ENCODE results near the gene VAV1. TPM values are rescaled to one million over a fixed set of nuclear protein-coding genes. Genes with fewer than 3 reads are reported as not detected.

VAV1 gene
- total and polyA plus RNA-seq, 2 of the 13 experiments (the other 11 are each of a cell fraction or from before 2014, with no cell fraction given), result not detected

DNA sequence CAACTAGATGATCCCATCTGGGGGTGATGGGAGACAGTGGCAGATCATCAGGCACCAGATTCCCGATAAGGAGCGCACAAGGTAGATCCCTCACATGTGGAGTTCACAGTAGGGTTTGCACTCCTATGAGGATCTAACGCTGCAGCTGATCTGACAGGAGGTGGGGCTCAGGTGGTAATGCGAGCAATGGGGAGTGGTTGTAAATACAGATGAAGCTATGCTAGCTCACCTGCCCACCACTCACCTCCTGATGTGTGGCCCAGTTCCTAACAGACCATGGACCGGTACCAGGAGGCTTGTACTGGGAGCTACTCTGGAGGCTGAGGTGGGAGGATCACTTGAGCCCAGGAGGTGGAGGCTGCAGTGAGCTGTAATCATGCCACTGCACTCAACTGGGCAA, 34.8 kb downstream of the VAV1 start:
- ATAC-seq, result no peak
- no peaks in the 10 kb centered on the region for H3K9me3 ChIP-seq (ENCODE audit: low read length)
- no peak overlapping the region for H3K4me3 ChIP-seq (replicated peaks in 1 of 3; ENCODE audit: insufficient read depth in 1 of 3, low read depth in 2 of 3, low read length in 3 of 3)
- no TSS peak for BruUV-seq (replicated peaks)
- H3K79me2 ChIP-seq (ENCODE audit: insufficient read depth, low read length), result no peaks in the 10 kb centered on the region
- no peak overlapping the region for H3K9ac ChIP-seq (ENCODE audit: insufficient read depth, low read depth, low read length)
- no peak for FAIRE-seq
- CTCF ChIA-PET (ENCODE audit: low intra/inter-chr PET ratio, low total read pairs), result no interaction called here
- H3K27me3 ChIP-seq (ENCODE audit: control insufficient read depth in 1 of 2, insufficient read depth in 2 of 2, low read length in 2 of 2), result peaks cover 0 to 12% of the 10 kb centered on the region in 2 experiments; a peak in 3 of 5 replicates
- no peak overlapping the region for H3K27ac ChIP-seq (ENCODE audit: extremely low read length, insufficient read depth, low read length)
- H3K36me3 ChIP-seq (replicated peaks in 1 of 2; ENCODE audit: control insufficient read depth in 1 of 2, insufficient read depth in 2 of 2, low read length in 2 of 2), result no peaks in the 10 kb centered on the region
- TF ChIP-seq RBAK (CRISPR knock-in tag; IDR thresholded peaks at IDR 0.05) (no peak), NR2F2 (IDR thresholded peaks at IDR 0.05; ENCODE audit: borderline replicate concordance, low read depth) (no peak), SP2 (CRISPR knock-in tag; IDR thresholded peaks at IDR 0.05) (no peak), ZMAT3 (CRISPR knock-in tag; conservative IDR thresholded peaks at IDR 0.05) (no peak), BCL3 (CRISPR knock-in tag; IDR thresholded peaks at IDR 0.05) (no peak)
- TF ChIP-seq, protein P1, sequence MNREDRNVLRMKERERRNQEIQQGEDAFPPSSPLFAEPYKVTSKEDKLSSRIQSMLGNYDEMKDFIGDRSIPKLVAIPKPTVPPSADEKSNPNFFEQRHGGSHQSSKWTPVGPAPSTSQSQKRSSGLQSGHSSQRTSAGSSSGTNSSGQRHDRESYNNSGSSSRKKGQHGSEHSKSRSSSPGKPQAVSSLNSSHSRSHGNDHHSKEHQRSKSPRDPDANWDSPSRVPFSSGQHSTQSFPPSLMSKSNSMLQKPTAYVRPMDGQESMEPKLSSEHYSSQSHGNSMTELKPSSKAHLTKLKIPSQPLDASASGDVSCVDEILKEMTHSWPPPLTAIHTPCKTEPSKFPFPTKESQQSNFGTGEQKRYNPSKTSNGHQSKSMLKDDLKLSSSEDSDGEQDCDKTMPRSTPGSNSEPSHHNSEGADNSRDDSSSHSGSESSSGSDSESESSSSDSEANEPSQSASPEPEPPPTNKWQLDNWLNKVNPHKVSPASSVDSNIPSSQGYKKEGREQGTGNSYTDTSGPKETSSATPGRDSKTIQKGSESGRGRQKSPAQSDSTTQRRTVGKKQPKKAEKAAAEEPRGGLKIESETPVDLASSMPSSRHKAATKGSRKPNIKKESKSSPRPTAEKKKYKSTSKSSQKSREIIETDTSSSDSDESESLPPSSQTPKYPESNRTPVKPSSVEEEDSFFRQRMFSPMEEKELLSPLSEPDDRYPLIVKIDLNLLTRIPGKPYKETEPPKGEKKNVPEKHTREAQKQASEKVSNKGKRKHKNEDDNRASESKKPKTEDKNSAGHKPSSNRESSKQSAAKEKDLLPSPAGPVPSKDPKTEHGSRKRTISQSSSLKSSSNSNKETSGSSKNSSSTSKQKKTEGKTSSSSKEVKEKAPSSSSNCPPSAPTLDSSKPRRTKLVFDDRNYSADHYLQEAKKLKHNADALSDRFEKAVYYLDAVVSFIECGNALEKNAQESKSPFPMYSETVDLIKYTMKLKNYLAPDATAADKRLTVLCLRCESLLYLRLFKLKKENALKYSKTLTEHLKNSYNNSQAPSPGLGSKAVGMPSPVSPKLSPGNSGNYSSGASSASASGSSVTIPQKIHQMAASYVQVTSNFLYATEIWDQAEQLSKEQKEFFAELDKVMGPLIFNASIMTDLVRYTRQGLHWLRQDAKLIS (CRISPR knock-in tag; IDR thresholded peaks at IDR 0.05), result no peak
- WGBS (ENCODE audit: low lambda C conversion rate), result 33% methylated on average over 4 of the region's 5 CpGs
- intact Hi-C loops (cut with micrococcal nuclease; ENCODE audit: unreplicated experiment) (no loop called here), in situ Hi-C loops (cut with HindIII; ENCODE audit: extremely low pct_ligation_motif_present, low pct_unique_long_range_greater_than_20kb) (no loop called here)
- no peak overlapping the region for H3K4me2 ChIP-seq (ENCODE audit: low read depth, low read length)
- DNase-seq (ENCODE audit: low spot score), result no peak
- no peaks in the 10 kb centered on the region for H4K20me1 ChIP-seq (ENCODE audit: insufficient read depth, low read length)
- POLR2A ChIA-PET, result no interaction called here
- H2AFZ ChIP-seq (ENCODE audit: low read length), result no peak overlapping the region
- no peaks in the 10 kb centered on the region for H3K4me1 ChIP-seq (ENCODE audit: insufficient read depth, low read length)
